K562 (cell line): Measurements from ENCODE around the gene MZB1. TPM values are rescaled to one million over a fixed set of nuclear protein-coding genes. Genes with fewer than 3 reads are reported as not detected.

Experiments used
- PCBP2 ChIP-seq: fragments of 200-400 bp; formaldehyde crosslinking; IDR thresholded peaks from 2 replicates; pipeline ENCODE4 v1.6.1; 2018; ENCODE audit warnings: low read length, low read depth, mild to moderate bottlenecking, moderate library complexity; ENCODE audit not compliant: poor library complexity, severe bottlenecking
- RFX5 ChIP-seq: IDR thresholded peaks from 2 replicates; pipeline ENCODE4 v1.6.1; 2011; ENCODE audit warnings: low read depth, mild to moderate bottlenecking, improper control_type of control experiment, low read length
- RNF2 ChIP-seq: sonication (generic); IDR thresholded peaks from 2 replicates; pipeline ENCODE4 v1.6.1; 2016
- SP2 ChIP-seq: IDR thresholded peaks from 2 replicates; pipeline ENCODE4 v1.6.1; 2011; ENCODE audit warnings: mild to moderate bottlenecking, low read depth, low read length, moderate library complexity; ENCODE audit not compliant: poor library complexity, severe bottlenecking; ENCODE audit errors: extremely low read depth
- ZC3H4 ChIP-seq: sonication (generic); formaldehyde crosslinking; IDR thresholded peaks from 2 replicates; pipeline ENCODE4 v1.9.0; 2021; ENCODE audit warnings: missing genetic modification reagents, borderline replicate concordance
- polyA plus RNA-seq, 8 experiments: library from polyadenylated mRNA; depleted of rRNA in 4 of 8; stranded (reverse) in 5 of 8; unstranded in 3 of 8; fragments of >200 nt; fragmentation: Nextera tagmentation in 2 of 8; fragmentation: Illumina TruSeq in 1 of 8; extraction: Ambion mirVana in 2 of 8; extraction: Trizol in 1 of 8; gene quantifications; 2 replicates each; pipeline versions ENCODE4 v1.2.1 to v1.2.3, GENCODE V29; 2011 to 2014; ENCODE audit warnings: inconsistent platforms in 1 of 8, missing spikeins in 1 of 8
- total RNA-seq, 7 experiments: library from RNA; depleted of rRNA in 6 of 7; stranded (reverse); fragments of >200 nt in 6 of 7; fragmentation: Illumina TruSeq in 2 of 7; extraction: Trizol in 2 of 7; gene quantifications; 2 replicates each; pipeline versions ENCODE4 v1.2.1 to v1.2.3, GENCODE V29; 2011 to 2021; ENCODE audit warnings: low replicate concordance in 1 of 7
- TF ChIP-seq, protein P1 (sequence below): fragments of 200-800 bp; sonication (Bioruptor generic); IDR thresholded peaks from 2 replicates; pipeline ENCODE4 v1.6.1; 2016; ENCODE audit warnings: missing genetic modification characterization, missing compliant biosample characterization
- TF ChIP-seq, protein P2 (sequence below): sonication (generic); formaldehyde crosslinking; IDR thresholded peaks from 2 replicates; pipeline ENCODE4 v1.8.0; 2022; ENCODE audit warnings: mild to moderate bottlenecking, missing genetic modification reagents
- TF ChIP-seq, protein P3 (sequence below): fragments of 250-450 bp; sonication (Bioruptor Pico); IDR thresholded peaks from 2 replicates; pipeline ENCODE4 v1.6.1; 2021; ENCODE audit warnings: mild to moderate bottlenecking
- TF ChIP-seq, protein P4 (sequence below): fragments of 250-450 bp; sonication (Bioruptor Pico); IDR thresholded peaks from 2 replicates; pipeline ENCODE4 v1.8.0; 2022; ENCODE audit warnings: inconsistent platforms, mild to moderate bottlenecking, moderate library complexity, borderline replicate concordance
- TF ChIP-seq, protein P5 (sequence below): fragments of 250-450 bp; sonication (Bioruptor Pico); IDR thresholded peaks from 2 replicates; pipeline ENCODE4 v1.8.0; 2022; ENCODE audit warnings: moderate library complexity, mild to moderate bottlenecking, inconsistent platforms

Gene MZB1
- total and polyA plus RNA-seq, 9 of the 15 experiments (the other 6 are each of a cell fraction or from before 2014, with no cell fraction given) = 0.13 to 0.31 TPM; not detected in 7

DNA sequence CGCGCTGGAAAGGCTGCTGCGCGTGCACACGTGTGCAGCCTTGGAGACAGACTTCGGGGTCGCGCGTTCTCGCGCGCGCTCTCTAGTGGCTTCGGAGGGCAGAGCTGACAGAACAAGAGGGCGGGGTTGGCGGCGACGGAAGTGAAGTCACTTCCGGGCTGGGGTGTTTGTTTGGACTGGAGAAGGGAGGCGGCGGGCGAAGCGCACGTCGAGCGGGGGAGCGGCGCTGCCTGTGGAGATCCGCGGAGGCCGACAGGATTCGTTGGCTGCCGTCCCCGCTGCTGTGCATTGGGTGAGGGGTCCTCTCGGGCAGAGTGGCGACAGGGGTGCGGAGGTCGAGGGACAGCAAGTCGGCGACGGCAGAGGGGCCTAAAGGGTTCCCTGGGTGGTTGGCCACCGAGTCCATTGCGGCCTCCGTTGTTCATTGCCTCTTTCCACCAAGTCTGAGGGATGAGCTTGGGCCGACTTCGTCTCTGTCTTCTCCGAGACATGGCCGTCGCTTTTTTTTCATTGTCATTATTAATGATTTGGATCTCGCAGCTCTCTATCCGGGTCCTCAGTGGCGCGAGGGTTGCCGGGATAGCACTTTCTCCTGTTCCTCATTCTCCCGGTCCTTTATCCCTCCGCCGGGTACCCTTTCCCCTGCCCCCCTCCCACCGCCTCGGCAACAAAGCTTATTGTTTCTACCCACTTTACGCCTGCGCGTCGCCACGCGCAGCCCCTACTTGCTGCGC lies 47.9 kb downstream of the MZB1 start, which contains the start of gene PAIP2 (continued):
- TF ChIP-seq, protein P1, sequence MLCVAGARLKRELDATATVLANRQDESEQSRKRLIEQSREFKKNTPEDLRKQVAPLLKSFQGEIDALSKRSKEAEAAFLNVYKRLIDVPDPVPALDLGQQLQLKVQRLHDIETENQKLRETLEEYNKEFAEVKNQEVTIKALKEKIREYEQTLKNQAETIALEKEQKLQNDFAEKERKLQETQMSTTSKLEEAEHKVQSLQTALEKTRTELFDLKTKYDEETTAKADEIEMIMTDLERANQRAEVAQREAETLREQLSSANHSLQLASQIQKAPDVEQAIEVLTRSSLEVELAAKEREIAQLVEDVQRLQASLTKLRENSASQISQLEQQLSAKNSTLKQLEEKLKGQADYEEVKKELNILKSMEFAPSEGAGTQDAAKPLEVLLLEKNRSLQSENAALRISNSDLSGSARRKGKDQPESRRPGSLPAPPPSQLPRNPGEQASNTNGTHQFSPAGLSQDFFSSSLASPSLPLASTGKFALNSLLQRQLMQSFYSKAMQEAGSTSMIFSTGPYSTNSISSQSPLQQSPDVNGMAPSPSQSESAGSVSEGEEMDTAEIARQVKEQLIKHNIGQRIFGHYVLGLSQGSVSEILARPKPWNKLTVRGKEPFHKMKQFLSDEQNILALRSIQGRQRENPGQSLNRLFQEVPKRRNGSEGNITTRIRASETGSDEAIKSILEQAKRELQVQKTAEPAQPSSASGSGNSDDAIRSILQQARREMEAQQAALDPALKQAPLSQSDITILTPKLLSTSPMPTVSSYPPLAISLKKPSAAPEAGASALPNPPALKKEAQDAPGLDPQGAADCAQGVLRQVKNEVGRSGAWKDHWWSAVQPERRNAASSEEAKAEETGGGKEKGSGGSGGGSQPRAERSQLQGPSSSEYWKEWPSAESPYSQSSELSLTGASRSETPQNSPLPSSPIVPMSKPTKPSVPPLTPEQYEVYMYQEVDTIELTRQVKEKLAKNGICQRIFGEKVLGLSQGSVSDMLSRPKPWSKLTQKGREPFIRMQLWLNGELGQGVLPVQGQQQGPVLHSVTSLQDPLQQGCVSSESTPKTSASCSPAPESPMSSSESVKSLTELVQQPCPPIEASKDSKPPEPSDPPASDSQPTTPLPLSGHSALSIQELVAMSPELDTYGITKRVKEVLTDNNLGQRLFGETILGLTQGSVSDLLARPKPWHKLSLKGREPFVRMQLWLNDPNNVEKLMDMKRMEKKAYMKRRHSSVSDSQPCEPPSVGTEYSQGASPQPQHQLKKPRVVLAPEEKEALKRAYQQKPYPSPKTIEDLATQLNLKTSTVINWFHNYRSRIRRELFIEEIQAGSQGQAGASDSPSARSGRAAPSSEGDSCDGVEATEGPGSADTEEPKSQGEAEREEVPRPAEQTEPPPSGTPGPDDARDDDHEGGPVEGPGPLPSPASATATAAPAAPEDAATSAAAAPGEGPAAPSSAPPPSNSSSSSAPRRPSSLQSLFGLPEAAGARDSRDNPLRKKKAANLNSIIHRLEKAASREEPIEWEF (CRISPR knock-in tag) = no peak
- no peak for TF ChIP-seq RFX5
- TF ChIP-seq SP2 = no peak
- TF ChIP-seq RNF2 = peak; percentile 71
- TF ChIP-seq, protein P2, sequence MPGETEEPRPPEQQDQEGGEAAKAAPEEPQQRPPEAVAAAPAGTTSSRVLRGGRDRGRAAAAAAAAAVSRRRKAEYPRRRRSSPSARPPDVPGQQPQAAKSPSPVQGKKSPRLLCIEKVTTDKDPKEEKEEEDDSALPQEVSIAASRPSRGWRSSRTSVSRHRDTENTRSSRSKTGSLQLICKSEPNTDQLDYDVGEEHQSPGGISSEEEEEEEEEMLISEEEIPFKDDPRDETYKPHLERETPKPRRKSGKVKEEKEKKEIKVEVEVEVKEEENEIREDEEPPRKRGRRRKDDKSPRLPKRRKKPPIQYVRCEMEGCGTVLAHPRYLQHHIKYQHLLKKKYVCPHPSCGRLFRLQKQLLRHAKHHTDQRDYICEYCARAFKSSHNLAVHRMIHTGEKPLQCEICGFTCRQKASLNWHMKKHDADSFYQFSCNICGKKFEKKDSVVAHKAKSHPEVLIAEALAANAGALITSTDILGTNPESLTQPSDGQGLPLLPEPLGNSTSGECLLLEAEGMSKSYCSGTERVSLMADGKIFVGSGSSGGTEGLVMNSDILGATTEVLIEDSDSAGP (CRISPR knock-in tag) = no peak
- TF ChIP-seq, protein P3, sequence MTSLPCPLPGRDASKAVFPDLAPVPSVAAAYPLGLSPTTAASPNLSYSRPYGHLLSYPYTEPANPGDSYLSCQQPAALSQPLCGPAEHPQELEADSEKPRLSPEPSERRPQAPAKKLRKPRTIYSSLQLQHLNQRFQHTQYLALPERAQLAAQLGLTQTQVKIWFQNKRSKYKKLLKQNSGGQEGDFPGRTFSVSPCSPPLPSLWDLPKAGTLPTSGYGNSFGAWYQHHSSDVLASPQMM (CRISPR knock-in tag) = no peak
- TF ChIP-seq, protein P4, sequence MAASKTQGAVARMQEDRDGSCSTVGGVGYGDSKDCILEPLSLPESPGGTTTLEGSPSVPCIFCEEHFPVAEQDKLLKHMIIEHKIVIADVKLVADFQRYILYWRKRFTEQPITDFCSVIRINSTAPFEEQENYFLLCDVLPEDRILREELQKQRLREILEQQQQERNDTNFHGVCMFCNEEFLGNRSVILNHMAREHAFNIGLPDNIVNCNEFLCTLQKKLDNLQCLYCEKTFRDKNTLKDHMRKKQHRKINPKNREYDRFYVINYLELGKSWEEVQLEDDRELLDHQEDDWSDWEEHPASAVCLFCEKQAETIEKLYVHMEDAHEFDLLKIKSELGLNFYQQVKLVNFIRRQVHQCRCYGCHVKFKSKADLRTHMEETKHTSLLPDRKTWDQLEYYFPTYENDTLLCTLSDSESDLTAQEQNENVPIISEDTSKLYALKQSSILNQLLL = no peak
- TF ChIP-seq, protein P5, sequence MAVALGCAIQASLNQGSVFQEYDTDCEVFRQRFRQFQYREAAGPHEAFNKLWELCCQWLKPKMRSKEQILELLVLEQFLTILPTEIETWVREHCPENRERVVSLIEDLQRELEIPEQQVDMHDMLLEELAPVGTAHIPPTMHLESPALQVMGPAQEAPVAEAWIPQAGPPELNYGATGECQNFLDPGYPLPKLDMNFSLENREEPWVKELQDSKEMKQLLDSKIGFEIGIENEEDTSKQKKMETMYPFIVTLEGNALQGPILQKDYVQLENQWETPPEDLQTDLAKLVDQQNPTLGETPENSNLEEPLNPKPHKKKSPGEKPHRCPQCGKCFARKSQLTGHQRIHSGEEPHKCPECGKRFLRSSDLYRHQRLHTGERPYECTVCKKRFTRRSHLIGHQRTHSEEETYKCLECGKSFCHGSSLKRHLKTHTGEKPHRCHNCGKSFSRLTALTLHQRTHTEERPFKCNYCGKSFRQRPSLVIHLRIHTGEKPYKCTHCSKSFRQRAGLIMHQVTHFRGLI (CRISPR knock-in tag) = no peak
- TF ChIP-seq ZC3H4 (CRISPR knock-in tag) = 0 out of 2 replicates have a peak, but pooled peaks have one; percentile 81
- TF ChIP-seq PCBP2 = no peak
